ENCODE measurements around the gene CSH2. TPM values are rescaled to one million over a fixed set of nuclear protein-coding genes. Genes with fewer than 3 reads are reported as not detected.
A peak's percentile ranks its signal among the peaks of the same experiment; 100 is the strongest.
"Not testable (repeated sequence)": the region's sequence is repeated elsewhere in the genome, so short reads cannot be mapped to it uniquely, and the experiment has no call there.

The CSH2 gene
- total RNA-seq, result 3.8 TPM
- polyA plus RNA-seq, result not detected

DNA sequence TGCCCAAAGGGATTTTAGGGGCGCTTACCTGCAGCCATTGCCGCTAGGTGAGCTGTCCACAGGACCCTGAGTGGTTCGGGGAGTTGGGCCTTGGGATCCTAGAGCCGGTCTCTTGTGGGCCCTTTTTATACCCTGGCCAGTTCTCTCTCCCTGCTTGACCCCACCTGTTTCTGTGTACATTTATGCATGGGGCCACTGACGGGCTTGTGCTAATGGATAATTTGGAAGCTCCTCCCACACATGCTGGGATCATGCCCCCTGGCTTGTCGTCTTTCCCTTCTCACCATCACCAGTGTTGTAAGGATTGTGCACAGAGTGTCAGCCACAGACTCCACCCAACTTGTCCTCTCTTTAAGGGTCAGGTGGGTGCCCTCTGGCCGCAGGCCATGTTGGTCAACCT lies at the start of gene CSH2:
TSS of gene CSH2 (minus strand) at position 101 of the 400 bp plus-strand sequence. CDS start at position 38, 63 bp downstream.
- ATAC-seq (ENCODE audit: low read depth in 2 of 2); H3K9me3 ChIP-seq (ENCODE audit: control insufficient read depth in 2 of 2, low read length in 2 of 2); H3K4me3 Mint-ChIP-seq; H3K27ac Mint-ChIP-seq; H3K4me3 ChIP-seq (ENCODE audit: low read depth, low read length); H3K36me3 ChIP-seq (ENCODE audit: control insufficient read depth, insufficient read depth, low read length); H3K36me3 Mint-ChIP-seq; H3K9me3 Mint-ChIP-seq; H3K27ac ChIP-seq (ENCODE audit: insufficient read depth, low read length, poor library complexity, severe bottlenecking); H3K4me1 Mint-ChIP-seq; H3K4me1 ChIP-seq (ENCODE audit: control insufficient read depth, insufficient read depth, low read length, poor library complexity, severe bottlenecking); H3K27me3 ChIP-seq (ENCODE audit: control insufficient read depth, insufficient read depth, low read length); DNase-seq; H3K27me3 Mint-ChIP-seq: not testable (repeated sequence)

DNA sequence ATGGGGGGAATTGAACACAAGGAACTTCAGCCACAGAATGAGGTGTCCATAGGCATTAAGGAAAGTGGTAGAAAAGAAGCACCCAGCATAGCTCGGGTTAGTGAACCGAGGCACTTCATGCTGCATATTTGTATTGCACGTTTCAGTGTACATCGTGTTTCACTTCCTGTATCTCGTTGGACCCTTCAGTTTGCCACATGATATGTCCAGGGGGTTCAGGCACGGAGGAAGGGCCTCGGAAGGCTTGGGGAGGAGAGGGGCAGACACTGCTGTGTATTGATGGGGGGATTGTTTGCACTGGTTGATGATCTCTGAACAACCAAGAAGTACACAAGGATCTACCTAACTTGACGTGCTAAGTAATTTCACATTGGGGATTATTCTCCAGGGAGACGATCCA lies 48.9 kb upstream of the CSH2 start:
- not testable (repeated sequence) for ATAC-seq (ENCODE audit: low read depth in 2 of 2); H3K9me3 ChIP-seq (ENCODE audit: control insufficient read depth in 2 of 2, low read length in 2 of 2); H3K4me1 ChIP-seq (ENCODE audit: control insufficient read depth, insufficient read depth, low read length, poor library complexity, severe bottlenecking); H3K27me3 Mint-ChIP-seq; H3K4me3 Mint-ChIP-seq; H3K36me3 Mint-ChIP-seq; H3K9me3 Mint-ChIP-seq; H3K4me3 ChIP-seq (ENCODE audit: low read depth, low read length); DNase-seq; H3K27me3 ChIP-seq (ENCODE audit: control insufficient read depth, insufficient read depth, low read length); H3K27ac ChIP-seq (ENCODE audit: insufficient read depth, low read length, poor library complexity, severe bottlenecking); H3K36me3 ChIP-seq (ENCODE audit: control insufficient read depth, insufficient read depth, low read length)
- peaks cover 0 to 18% (median 6%) of the 10 kb centered on the region in 4 donors for H3K4me1 Mint-ChIP-seq
- H3K27ac Mint-ChIP-seq, result peak overlapping the region in 1 of 3 donors; percentile 14

DNA sequence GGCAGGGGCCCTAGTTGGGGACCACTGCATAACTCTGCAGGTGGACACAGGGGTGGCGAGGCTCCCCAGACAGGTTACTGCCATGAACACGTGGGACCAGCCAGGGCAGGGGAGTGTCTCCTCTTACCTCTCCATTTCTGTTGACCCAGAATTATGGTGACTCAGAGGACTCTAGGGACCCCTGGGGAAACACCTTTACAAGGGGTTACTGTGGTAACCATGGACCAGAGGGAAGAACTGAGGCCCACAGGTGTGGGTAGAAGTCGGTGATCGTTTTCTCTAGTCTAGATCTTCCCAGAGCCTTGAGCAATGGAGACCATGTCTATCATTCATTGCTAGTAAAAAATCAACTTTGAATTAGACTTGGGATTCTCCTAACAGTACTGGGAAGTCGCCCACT lies 47.3 kb upstream of the CSH2 start:
- not testable (repeated sequence) for H3K4me1 Mint-ChIP-seq; H3K27me3 ChIP-seq (ENCODE audit: control insufficient read depth, insufficient read depth, low read length); H3K36me3 ChIP-seq (ENCODE audit: control insufficient read depth, insufficient read depth, low read length); H3K27me3 Mint-ChIP-seq; H3K4me1 ChIP-seq (ENCODE audit: control insufficient read depth, insufficient read depth, low read length, poor library complexity, severe bottlenecking); H3K9me3 Mint-ChIP-seq; ATAC-seq (ENCODE audit: low read depth in 2 of 2); H3K9me3 ChIP-seq (ENCODE audit: control insufficient read depth in 2 of 2, low read length in 2 of 2); DNase-seq; H3K36me3 Mint-ChIP-seq; H3K27ac Mint-ChIP-seq; H3K4me3 ChIP-seq (ENCODE audit: low read depth, low read length); H3K27ac ChIP-seq (ENCODE audit: insufficient read depth, low read length, poor library complexity, severe bottlenecking)
- H3K4me3 Mint-ChIP-seq, result peak overlapping the region in 1 of 4 donors; percentile 62

DNA sequence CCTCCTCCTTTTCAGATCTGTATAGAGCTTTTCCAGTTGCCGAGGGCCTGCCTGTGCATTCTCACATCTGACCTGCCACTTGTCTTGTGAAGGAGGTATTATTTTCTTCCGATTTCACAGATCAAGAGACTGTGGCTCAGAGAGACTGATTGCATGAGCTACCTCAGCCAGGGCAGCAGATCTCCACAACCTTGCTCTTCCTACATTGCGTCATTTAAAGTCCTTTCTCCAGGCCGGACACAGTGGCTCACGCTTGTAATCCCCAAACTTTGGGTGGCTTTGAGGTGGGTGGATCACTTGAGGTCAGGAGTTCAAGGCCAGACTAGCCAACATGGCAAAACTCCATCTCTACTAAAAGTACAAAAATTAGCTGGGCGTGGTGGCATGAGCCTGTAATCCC lies 46.6 kb upstream of the CSH2 start:
- not testable (repeated sequence) for H3K4me3 ChIP-seq (ENCODE audit: low read depth, low read length); H3K4me1 Mint-ChIP-seq; ATAC-seq (ENCODE audit: low read depth in 2 of 2); DNase-seq; H3K4me1 ChIP-seq (ENCODE audit: control insufficient read depth, insufficient read depth, low read length, poor library complexity, severe bottlenecking); H3K27me3 ChIP-seq (ENCODE audit: control insufficient read depth, insufficient read depth, low read length); H3K27me3 Mint-ChIP-seq; H3K27ac ChIP-seq (ENCODE audit: insufficient read depth, low read length, poor library complexity, severe bottlenecking); H3K9me3 Mint-ChIP-seq; H3K9me3 ChIP-seq (ENCODE audit: control insufficient read depth in 2 of 2, low read length in 2 of 2); H3K4me3 Mint-ChIP-seq; H3K36me3 ChIP-seq (ENCODE audit: control insufficient read depth, insufficient read depth, low read length); H3K27ac Mint-ChIP-seq; H3K36me3 Mint-ChIP-seq

DNA sequence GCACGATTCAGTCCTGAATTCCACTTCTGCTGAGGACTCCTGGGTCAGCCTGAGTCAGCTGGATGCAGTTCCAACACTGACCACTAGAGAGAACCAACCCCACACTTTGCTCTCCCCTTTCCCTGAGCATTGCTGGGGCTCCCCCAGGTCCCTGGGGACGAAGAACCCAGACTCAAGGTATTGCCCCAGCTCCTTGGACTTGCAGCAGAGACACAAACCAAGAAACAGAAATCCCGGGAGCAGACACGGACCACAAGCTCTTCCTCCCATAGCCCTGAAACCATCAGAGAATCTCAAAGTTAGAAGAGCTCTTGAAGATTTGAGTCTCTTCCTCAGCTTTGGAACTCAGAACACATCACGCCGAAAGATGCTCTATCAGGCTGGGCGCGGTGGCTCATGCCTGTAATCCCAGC lies 45.8 kb upstream of the CSH2 start:
- H3K27ac ChIP-seq (ENCODE audit: insufficient read depth, low read length, poor library complexity, severe bottlenecking), result no peak overlapping the region
- no peak overlapping the region for H3K4me3 ChIP-seq (ENCODE audit: low read depth, low read length)
- peaks cover 7% of the 10 kb centered on the region for H3K4me1 ChIP-seq (ENCODE audit: control insufficient read depth, insufficient read depth, low read length, poor library complexity, severe bottlenecking)
- H3K27me3 ChIP-seq (ENCODE audit: control insufficient read depth, insufficient read depth, low read length), result no peaks in the 10 kb centered on the region
- Mint-ChIP-seq H3K9me3 (no peaks in the 10 kb centered on the region), H3K36me3 (no peaks in the 10 kb centered on the region), H3K4me1 (peaks cover 0 to 10% (median 6%) of the 10 kb centered on the region in 4 donors), H3K4me3 (no peak overlapping the region), H3K27ac (peak overlapping the region in 2 of 3 donors; percentile 64 to 75), H3K27me3 (no peaks in the 10 kb centered on the region)
- peak; percentile 61 to 81 (median 75) for DNase-seq
- H3K9me3 ChIP-seq (ENCODE audit: control insufficient read depth in 2 of 2, low read length in 2 of 2), result no peaks in the 10 kb centered on the region
- ATAC-seq (ENCODE audit: low read depth in 2 of 2), result peak; percentile 88
- H3K36me3 ChIP-seq (ENCODE audit: control insufficient read depth, insufficient read depth, low read length), result no peaks in the 10 kb centered on the region

DNA sequence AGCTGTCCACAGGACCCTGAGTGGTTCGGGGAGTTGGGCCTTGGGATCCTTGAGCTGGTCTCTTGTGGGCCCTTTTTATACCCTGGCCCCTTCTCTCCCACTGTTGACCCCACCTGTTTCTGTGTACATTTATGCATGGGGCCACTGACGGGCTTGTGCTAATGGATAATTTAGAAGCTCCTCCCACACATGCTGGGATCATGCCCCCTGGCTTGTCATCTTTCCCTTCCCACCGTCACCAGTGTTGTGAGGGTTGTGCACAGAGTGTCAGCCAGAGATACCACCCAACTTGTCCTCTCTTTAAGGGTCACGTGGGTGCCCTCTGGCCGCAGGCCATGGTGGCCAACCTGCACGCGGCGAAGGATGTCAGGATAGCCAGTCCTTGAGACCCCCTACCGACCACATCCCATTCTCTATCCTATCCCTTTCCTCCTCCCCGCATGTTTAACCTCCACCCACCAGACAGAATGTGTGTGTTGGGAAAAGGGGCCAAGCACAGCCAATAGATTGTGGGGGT lies 45.4 kb upstream of the CSH2 start, which contains the start of gene GH1:
TSS of gene GH1 (minus strand) at position 51 of the 517 bp plus-strand sequence. CDS start 63 bp downstream, outside the sequence.
- not testable (repeated sequence) for H3K9me3 ChIP-seq (ENCODE audit: control insufficient read depth in 2 of 2, low read length in 2 of 2); H3K27me3 ChIP-seq (ENCODE audit: control insufficient read depth, insufficient read depth, low read length); H3K27ac ChIP-seq (ENCODE audit: insufficient read depth, low read length, poor library complexity, severe bottlenecking); H3K4me3 Mint-ChIP-seq; DNase-seq; H3K4me3 ChIP-seq (ENCODE audit: low read depth, low read length); H3K36me3 ChIP-seq (ENCODE audit: control insufficient read depth, insufficient read depth, low read length); H3K36me3 Mint-ChIP-seq; H3K4me1 ChIP-seq (ENCODE audit: control insufficient read depth, insufficient read depth, low read length, poor library complexity, severe bottlenecking); H3K4me1 Mint-ChIP-seq; ATAC-seq (ENCODE audit: low read depth in 2 of 2); H3K9me3 Mint-ChIP-seq; H3K27me3 Mint-ChIP-seq
- H3K27ac Mint-ChIP-seq, result peak within 1 kb of the TSS in 2 of 3 donors; percentile 64 to 75

DNA sequence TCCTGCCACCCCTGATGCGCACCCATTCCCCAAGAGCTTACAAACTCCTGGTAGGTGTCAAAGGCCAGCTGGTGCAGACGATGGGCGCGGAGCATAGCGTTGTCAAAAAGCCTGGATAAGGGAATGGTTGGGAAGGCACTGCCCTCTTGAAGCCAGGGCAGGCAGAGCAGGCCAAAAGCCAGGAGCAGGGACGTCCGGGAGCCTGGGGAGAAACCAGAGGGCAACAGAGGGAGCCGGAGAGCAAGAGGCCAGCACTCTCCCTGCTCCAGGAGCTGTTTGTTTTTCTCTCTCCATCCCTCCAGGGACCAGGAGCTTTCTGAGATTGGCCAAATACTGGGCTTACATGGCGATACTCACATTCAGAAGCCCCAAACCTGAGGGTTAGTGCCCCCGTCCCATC lies 44.8 kb upstream of the CSH2 start:
- Histone ChIP-seq H3K9me3 (ENCODE audit: control insufficient read depth in 2 of 2, low read length in 2 of 2) (no peaks in the 10 kb centered on the region), H3K4me1 (ENCODE audit: control insufficient read depth, insufficient read depth, low read length, poor library complexity, severe bottlenecking) (peaks cover 7% of the 10 kb centered on the region), H3K36me3 (ENCODE audit: control insufficient read depth, insufficient read depth, low read length) (no peaks in the 10 kb centered on the region), H3K27me3 (ENCODE audit: control insufficient read depth, insufficient read depth, low read length) (no peaks in the 10 kb centered on the region), H3K27ac (ENCODE audit: insufficient read depth, low read length, poor library complexity, severe bottlenecking) (no peak overlapping the region), H3K4me3 (ENCODE audit: low read depth, low read length) (no peak overlapping the region)
- Mint-ChIP-seq H3K27ac (no peak overlapping the region), H3K27me3 (peaks cover under 1% of the 10 kb centered on the region), H3K4me3 (no peak overlapping the region), H3K36me3 (no peaks in the 10 kb centered on the region), H3K9me3 (no peaks in the 10 kb centered on the region), H3K4me1 (peaks cover 0 to 10% (median 6%) of the 10 kb centered on the region in 4 donors)
- DNase-seq, result no peak
- ATAC-seq (ENCODE audit: low read depth in 2 of 2), result no peak

DNA sequence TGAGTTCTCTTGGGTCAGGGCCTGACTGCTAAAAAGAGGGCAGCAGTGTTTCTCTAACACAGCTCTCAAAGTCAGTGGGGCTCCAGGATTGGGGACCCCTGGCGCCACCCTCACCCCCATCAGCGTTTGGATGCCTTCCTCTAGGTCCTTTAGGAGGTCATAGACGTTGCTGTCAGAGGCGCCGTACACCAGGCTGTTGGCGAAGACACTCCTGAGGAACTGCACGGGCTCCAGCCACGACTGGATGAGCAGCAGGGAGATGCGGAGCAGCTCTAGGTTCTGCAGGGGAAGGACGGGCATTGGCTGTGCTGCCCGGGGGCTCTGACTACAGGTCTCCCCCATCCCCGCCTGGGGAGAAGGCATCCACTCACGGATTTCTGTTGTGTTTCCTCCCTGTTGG lies 44.2 kb upstream of the CSH2 start:
- Mint-ChIP-seq H3K4me1 (peaks cover 0 to 10% (median 6%) of the 10 kb centered on the region in 4 donors), H3K27me3 (peaks cover 7% of the 10 kb centered on the region), H3K4me3 (no peak overlapping the region), H3K36me3 (no peaks in the 10 kb centered on the region), H3K27ac (no peak overlapping the region), H3K9me3 (no peaks in the 10 kb centered on the region)
- DNase-seq (no peak), ATAC-seq (ENCODE audit: low read depth in 2 of 2) (no peak)
- Histone ChIP-seq H3K4me1 (ENCODE audit: control insufficient read depth, insufficient read depth, low read length, poor library complexity, severe bottlenecking) (peaks cover 7% of the 10 kb centered on the region), H3K9me3 (ENCODE audit: control insufficient read depth in 2 of 2, low read length in 2 of 2) (no peaks in the 10 kb centered on the region), H3K27ac (ENCODE audit: insufficient read depth, low read length, poor library complexity, severe bottlenecking) (no peak overlapping the region), H3K4me3 (ENCODE audit: low read depth, low read length) (no peak overlapping the region), H3K36me3 (ENCODE audit: control insufficient read depth, insufficient read depth, low read length) (no peaks in the 10 kb centered on the region), H3K27me3 (ENCODE audit: control insufficient read depth, insufficient read depth, low read length) (no peaks in the 10 kb centered on the region)

All from CD4-positive, CD25-positive, alpha-beta regulatory T cell (primary cell).